ENCODE results near the gene UBE2E2. TPM values are rescaled to one million over a fixed set of nuclear protein-coding genes. Genes with fewer than 3 reads are reported as not detected.

UBE2E2 gene
- total RNA-seq, 2 donors from 2014 or later, result 5.0 to 7.6 TPM

DNA sequence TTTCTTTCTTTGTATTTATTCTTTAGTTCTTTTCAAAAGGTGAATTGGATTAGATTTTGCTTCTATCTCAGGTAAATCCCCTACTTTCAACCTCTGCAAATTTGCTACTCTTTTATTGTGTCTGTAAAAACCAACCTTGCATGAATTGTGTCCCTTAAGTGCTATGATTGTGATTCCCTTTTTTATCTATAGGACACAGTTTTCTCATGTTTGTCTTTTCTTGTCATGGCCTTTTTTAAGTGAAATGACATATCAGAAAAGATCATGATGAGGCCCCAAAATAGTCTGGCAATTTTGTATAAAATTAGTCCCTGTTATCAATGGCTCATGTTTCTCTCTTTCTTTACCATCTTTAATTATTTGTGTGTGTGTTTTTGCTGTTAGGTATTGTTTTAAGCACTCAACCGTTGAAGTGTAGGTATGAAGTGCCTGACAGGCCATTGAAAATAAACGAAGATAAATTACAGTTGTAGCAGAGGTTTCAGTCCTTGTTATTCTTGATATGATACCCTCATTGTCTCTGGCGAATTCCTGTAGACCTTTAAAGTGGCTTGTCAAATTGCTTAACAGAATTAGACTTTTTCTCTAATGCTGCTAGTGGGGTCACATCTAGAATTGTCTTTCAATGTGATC lies 184.3 kb downstream of the UBE2E2 start:
- no peaks in the 10 kb centered on the region for H3K9me3 ChIP-seq (ENCODE audit: control insufficient read depth, low read length, poor library complexity, severe bottlenecking)
- Mint-ChIP-seq H3K27ac (no peak overlapping the region), H3K4me1 (no peaks in the 10 kb centered on the region), H3K36me3 (ENCODE audit: low read depth) (peaks cover 3% of the 10 kb centered on the region), H3K27me3 (peaks cover 4% of the 10 kb centered on the region), H3K4me3 (no peak overlapping the region)
- ATAC-seq, result no peak
- DNase-seq, result no peak

DNA sequence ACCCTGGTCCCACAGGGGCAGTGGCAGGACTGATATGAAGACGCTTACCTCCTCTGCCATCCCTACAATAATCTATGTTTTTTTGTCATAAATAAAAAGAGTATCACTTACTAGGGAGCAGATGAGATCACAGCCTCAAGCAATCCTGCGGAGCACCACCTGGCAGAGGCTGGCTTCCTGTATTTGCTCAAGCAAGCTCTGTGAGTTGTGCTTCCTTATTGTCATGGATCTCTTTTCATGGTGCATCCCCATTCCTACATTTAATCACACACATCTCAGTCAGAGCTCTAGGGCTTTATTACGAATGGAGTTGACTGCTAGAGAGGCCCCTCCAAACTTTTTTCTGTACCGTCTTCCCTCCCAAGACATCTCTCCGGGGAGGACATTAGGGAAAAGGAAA lies 186.0 kb downstream of the UBE2E2 start:
- ATAC-seq, result no peak
- Mint-ChIP-seq H3K27me3 (peaks cover 4% of the 10 kb centered on the region), H3K4me3 (no peak overlapping the region), H3K36me3 (ENCODE audit: low read depth) (peaks cover 3% of the 10 kb centered on the region), H3K27ac (no peak overlapping the region), H3K4me1 (no peaks in the 10 kb centered on the region)
- H3K9me3 ChIP-seq (ENCODE audit: control insufficient read depth, low read length, poor library complexity, severe bottlenecking), result no peaks in the 10 kb centered on the region
- no peak for DNase-seq

GRCh38 chr3:23389686-23390085 lies 186.6 kb downstream of the UBE2E2 start:
- no peaks in the 10 kb centered on the region for H3K9me3 ChIP-seq (ENCODE audit: control insufficient read depth, low read length, poor library complexity, severe bottlenecking)
- Mint-ChIP-seq H3K36me3 (ENCODE audit: low read depth) (peaks cover 3% of the 10 kb centered on the region), H3K27me3 (peaks cover 4% of the 10 kb centered on the region), H3K4me3 (no peak overlapping the region), H3K4me1 (no peaks in the 10 kb centered on the region), H3K27ac (no peak overlapping the region)
- ATAC-seq (no peak), DNase-seq (no peak)

- H3K36me3 Mint-ChIP-seq (ENCODE audit: low read depth), result no peaks in the 10 kb centered on the region
- no peaks in the 10 kb centered on the region for H3K9me3 ChIP-seq (ENCODE audit: control insufficient read depth, low read length, poor library complexity, severe bottlenecking)
- ATAC-seq (no peak), DNase-seq (no peak)
- no peaks in the 10 kb centered on the region for H3K4me1 Mint-ChIP-seq
- H3K4me3 Mint-ChIP-seq, result no peak overlapping the region
- H3K27me3 Mint-ChIP-seq, result peaks cover 4% of the 10 kb centered on the region
- H3K27ac Mint-ChIP-seq, result no peak overlapping the region
Measured at GRCh38 chr3:23390446-23390845, 187.3 kb downstream of the UBE2E2 start.

DNA sequence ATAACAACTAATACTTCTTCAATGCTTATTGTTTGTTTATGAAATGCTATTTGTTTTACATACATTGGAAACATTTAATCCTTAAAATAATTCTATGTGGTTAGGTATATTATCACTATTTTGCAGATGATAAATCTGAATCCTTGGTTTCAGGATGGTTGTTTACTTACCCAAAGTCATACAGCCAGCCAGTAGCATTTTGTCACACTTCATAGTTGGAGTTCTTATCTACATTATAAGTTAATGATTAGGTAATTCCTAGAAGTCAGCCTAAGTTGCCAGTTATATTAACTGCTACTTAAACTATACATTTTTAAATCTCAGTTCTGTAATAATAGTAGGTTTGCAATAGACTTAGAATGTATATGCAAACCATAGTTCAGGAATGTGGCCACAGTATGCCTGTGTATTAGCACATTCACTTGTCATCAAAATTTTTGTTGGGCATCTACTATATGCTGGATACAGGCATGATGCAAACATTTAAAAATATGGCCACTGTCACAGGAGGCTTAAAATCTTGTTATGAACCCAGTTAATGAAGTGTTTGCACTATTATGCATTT lies 187.9 kb downstream of the UBE2E2 start:
- Mint-ChIP-seq H3K27me3 (peaks cover 4% of the 10 kb centered on the region), H3K27ac (no peak overlapping the region), H3K4me1 (no peaks in the 10 kb centered on the region), H3K36me3 (ENCODE audit: low read depth) (no peaks in the 10 kb centered on the region), H3K4me3 (no peak overlapping the region)
- ATAC-seq (no peak), DNase-seq (no peak)
- no peaks in the 10 kb centered on the region for H3K9me3 ChIP-seq (ENCODE audit: control insufficient read depth, low read length, poor library complexity, severe bottlenecking)

DNA sequence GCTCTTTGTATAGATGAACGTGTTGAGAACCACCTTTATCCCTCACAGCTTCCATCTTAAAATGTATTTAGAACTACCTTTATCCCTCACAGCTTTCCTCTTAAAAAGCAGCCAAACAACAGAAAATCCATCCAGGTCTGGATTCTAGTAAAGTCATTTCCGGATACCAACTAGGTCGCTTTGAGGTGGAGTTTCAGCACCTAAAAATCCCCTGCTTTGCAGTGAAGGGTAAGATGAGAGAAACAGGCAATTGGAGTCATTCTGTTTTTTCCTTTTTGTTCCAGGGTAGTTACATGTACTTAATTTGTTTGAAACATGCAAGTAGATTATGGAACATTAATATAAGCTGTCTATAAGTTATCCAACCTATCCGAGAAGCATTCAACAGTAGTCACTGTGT lies 192.0 kb downstream of the UBE2E2 start:
- Mint-ChIP-seq H3K36me3 (ENCODE audit: low read depth) (no peaks in the 10 kb centered on the region), H3K4me1 (no peaks in the 10 kb centered on the region), H3K27me3 (peaks cover 4% of the 10 kb centered on the region), H3K4me3 (no peak overlapping the region), H3K27ac (no peak overlapping the region)
- DNase-seq (no peak), ATAC-seq (no peak)
- no peaks in the 10 kb centered on the region for H3K9me3 ChIP-seq (ENCODE audit: control insufficient read depth, low read length, poor library complexity, severe bottlenecking)

DNA sequence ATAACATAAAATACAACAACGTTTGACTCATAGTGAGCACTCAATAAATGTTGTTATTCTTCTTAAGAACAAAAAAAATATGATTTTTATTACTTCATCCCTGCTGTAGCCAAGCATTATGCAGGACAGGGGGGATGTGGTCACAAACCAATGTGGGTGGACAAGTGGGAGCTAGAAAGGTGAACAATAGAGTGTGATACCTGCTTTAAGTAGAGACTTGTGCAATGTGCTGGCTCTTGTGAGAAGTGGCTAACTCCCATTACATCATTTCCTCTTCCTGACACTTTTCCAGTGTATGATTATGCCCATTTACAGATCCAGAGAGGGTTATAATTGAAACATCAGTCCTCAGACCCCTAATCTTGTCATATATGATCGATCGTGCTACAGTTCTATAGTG lies 193.6 kb downstream of the UBE2E2 start:
- H3K4me1 Mint-ChIP-seq, result no peaks in the 10 kb centered on the region
- DNase-seq, result no peak

DNA sequence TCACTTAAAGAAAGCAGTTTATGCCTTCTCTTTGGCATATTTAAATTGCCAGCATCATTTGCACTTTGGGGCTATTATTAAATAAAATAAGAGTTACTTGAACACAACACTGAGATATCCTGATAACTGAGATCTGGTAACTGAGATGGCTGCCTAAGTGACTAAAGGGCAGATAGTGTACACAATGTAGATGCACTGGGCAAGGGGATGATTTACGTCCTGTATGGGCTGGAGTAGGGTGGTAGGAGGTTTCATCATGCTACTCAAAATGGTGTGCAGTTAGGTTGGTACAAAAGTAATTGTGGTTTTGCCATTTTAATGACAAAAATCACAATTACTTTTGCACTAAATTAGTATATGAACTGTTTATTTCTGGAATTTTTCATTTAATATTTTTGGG lies 196.1 kb downstream of the UBE2E2 start:
- H3K27ac Mint-ChIP-seq, result no peak overlapping the region
- no peak for DNase-seq
- H3K27me3 Mint-ChIP-seq, result no peaks in the 10 kb centered on the region
- peaks cover 4% of the 10 kb centered on the region for H3K4me1 Mint-ChIP-seq
- no peaks in the 10 kb centered on the region for H3K36me3 Mint-ChIP-seq (ENCODE audit: low read depth)
- no peak for ATAC-seq
- H3K4me3 Mint-ChIP-seq, result no peak overlapping the region
- no peaks in the 10 kb centered on the region for H3K9me3 ChIP-seq (ENCODE audit: control insufficient read depth, low read length, poor library complexity, severe bottlenecking)

More for the DNA sequence above, 193.6 kb downstream of the UBE2E2 start:
- Mint-ChIP-seq H3K4me3 (no peak overlapping the region), H3K27me3 (no peaks in the 10 kb centered on the region), H3K36me3 (ENCODE audit: low read depth) (no peaks in the 10 kb centered on the region), H3K27ac (no peak overlapping the region)
- no peaks in the 10 kb centered on the region for H3K9me3 ChIP-seq (ENCODE audit: control insufficient read depth, low read length, poor library complexity, severe bottlenecking)
- ATAC-seq, result no peak

DNA sequence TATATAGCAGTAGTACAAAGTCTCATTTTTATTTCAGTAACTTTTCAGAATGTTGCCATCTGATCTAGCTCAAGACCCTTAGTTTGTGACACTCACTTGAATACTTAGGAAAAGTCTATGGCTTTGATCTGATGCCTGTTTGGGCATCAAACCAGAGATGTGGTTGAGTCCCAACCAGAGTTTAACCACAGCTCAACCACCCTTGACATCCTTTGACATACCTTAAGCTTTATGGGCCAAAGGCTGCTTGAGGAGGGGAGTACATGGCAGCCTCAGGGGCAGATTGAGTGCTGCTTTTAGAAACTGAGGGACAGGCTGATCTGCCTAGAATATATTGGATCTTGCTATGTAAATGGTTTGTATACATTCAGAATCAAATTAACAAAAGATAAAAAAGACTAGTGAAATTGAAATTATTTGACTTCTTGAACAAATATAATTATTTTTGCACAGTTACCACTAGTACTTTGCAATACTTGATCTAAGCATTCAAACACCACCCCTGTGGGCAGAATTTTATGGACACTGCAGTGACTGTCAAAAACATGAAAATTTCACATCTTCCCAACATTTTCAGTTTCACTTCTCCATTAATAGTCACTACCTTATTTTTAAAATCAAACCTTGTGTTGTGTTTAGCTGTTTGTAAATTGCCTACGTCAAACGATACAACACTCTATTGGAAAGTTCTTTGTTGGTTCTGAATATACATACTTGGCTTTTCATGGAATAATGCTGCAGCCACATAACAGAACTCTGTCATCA lies 199.8 kb downstream of the UBE2E2 start:
- H3K27ac Mint-ChIP-seq, result no peak overlapping the region
- no peaks in the 10 kb centered on the region for H3K9me3 ChIP-seq (ENCODE audit: control insufficient read depth, low read length, poor library complexity, severe bottlenecking)
- no peaks in the 10 kb centered on the region for H3K36me3 Mint-ChIP-seq (ENCODE audit: low read depth)
- H3K4me3 Mint-ChIP-seq, result no peak overlapping the region
- DNase-seq (no peak), ATAC-seq (no peak)
- H3K27me3 Mint-ChIP-seq, result peaks cover 8% of the 10 kb centered on the region
- H3K4me1 Mint-ChIP-seq, result peaks cover 6% of the 10 kb centered on the region

- Mint-ChIP-seq H3K36me3 (ENCODE audit: low read depth) (no peaks in the 10 kb centered on the region), H3K4me3 (no peak overlapping the region), H3K27ac (no peak overlapping the region), H3K27me3 (peaks cover 8% of the 10 kb centered on the region), H3K4me1 (peaks cover 6% of the 10 kb centered on the region)
- DNase-seq (no peak), ATAC-seq (no peak)
- no peaks in the 10 kb centered on the region for H3K9me3 ChIP-seq (ENCODE audit: control insufficient read depth, low read length, poor library complexity, severe bottlenecking)
Measured at GRCh38 chr3:23404246-23404645, 201.1 kb downstream of the UBE2E2 start.

GRCh38 chr3:23405081-23405480 lies 202.0 kb downstream of the UBE2E2 start:
- Mint-ChIP-seq H3K4me3 (no peak overlapping the region), H3K4me1 (peaks cover 6% of the 10 kb centered on the region), H3K27ac (no peak overlapping the region), H3K36me3 (ENCODE audit: low read depth) (no peaks in the 10 kb centered on the region), H3K27me3 (peaks cover 8% of the 10 kb centered on the region)
- ATAC-seq (no peak), DNase-seq (no peak)
- H3K9me3 ChIP-seq (ENCODE audit: control insufficient read depth, low read length, poor library complexity, severe bottlenecking), result no peaks in the 10 kb centered on the region

DNA sequence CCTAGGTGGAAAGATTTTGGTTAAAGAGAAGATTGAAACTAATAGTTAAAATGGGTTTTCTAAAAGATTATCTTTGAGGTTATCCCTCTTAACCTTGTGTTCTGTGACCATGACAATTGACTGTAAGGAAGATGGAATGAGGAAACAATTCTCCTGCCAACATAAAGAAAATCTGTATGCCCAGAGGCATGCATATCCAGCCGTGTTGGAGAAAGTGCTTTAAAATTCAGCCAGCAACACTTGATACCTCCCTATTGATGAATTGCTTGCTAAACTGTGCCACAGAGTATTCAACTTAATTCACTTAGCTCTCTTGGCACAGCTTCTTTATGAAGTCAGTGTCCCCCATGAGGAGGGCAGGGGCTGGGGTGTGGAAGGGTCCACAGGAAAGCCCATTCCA lies 203.5 kb downstream of the UBE2E2 start:
- no peak for DNase-seq
- H3K4me1 Mint-ChIP-seq, result peaks cover 6% of the 10 kb centered on the region
- H3K9me3 ChIP-seq (ENCODE audit: control insufficient read depth, low read length, poor library complexity, severe bottlenecking), result no peaks in the 10 kb centered on the region
- H3K27ac Mint-ChIP-seq, result no peak overlapping the region
- H3K36me3 Mint-ChIP-seq (ENCODE audit: low read depth), result no peaks in the 10 kb centered on the region
- H3K4me3 Mint-ChIP-seq, result no peak overlapping the region
- H3K27me3 Mint-ChIP-seq, result peaks cover 8% of the 10 kb centered on the region
- no peak for ATAC-seq

DNA sequence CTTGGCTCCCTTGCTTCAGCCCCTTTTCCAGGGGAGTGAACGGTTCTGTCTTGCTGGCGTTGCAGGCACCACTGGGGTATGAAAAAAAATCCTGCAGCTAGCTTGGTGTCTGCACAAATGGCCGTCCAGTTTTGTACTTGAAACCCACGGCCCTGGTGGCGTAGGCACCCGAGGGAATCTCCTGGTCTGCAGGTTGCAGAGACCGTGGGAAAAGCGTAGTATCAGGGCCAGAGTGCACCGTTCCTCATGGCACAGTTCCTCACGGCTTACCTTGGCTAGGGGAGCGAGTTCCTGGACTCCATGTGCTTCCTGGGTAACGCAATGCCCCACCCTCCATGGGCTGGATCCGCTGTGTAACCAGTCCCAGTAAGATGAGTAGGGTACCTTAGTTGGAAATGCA lies 214.9 kb downstream of the UBE2E2 start:
- H3K9me3 ChIP-seq (ENCODE audit: control insufficient read depth, low read length, poor library complexity, severe bottlenecking), result no peaks in the 10 kb centered on the region
- no peak for DNase-seq
- H3K4me3 Mint-ChIP-seq, result no peak overlapping the region
- no peaks in the 10 kb centered on the region for H3K4me1 Mint-ChIP-seq
- ATAC-seq, result no peak
- H3K27ac Mint-ChIP-seq, result no peak overlapping the region
- H3K27me3 Mint-ChIP-seq, result no peaks in the 10 kb centered on the region
- H3K36me3 Mint-ChIP-seq (ENCODE audit: low read depth), result no peaks in the 10 kb centered on the region
